Testis (tissue), 3 donors: ENCODE results near the gene CELF4. TPM values are rescaled to one million over a fixed set of nuclear protein-coding genes. Genes with fewer than 3 reads are reported as not detected.

ENCODE experiments used
- DNase-seq: peaks from one replicate; pipeline ENCODE4 v3.0.0-alpha.2; 2019
- H3K27ac ChIP-seq, 2 donors: fragments of 200-600 bp; sonication (generic); one replicate each; pipeline ENCODE4 v1.5.1; 2019
- H3K27me3 ChIP-seq: fragments of 200-600 bp; sonication (generic); one replicate; pipeline ENCODE4 v1.5.1; 2019
- H3K36me3 ChIP-seq: fragments of 200-600 bp; sonication (generic); one replicate; pipeline ENCODE4 v1.5.1; 2017; ENCODE audit warnings: low read depth; ENCODE audit errors: missing control alignments
- H3K4me1 ChIP-seq: fragments of 200-600 bp; sonication (generic); one replicate; pipeline ENCODE4 v1.5.1; 2019
- H3K4me3 ChIP-seq, 2 donors: fragments of 200-600 bp; sonication (generic); one replicate each; pipeline ENCODE4 v1.5.1; 2017 to 2019
- H3K9me3 ChIP-seq: fragments of 200-600 bp; sonication (generic); one replicate; pipeline ENCODE4 v1.5.1; 2017
- POLR2A ChIP-seq: fragments of 450-650 bp; IDR thresholded peaks from one replicate; pipeline ENCODE4 v1.6.1; 2017; ENCODE audit warnings: antibody characterized with exemption, mild to moderate bottlenecking, moderate library complexity
- WGBS, 2 donors: methylation state at CpG; one replicate each; pipeline ENCODE4 v1.1.5; 2018; 5-methylcytosine and 5-hydroxymethylcytosine counted together
- intact Hi-C: fragments of 100-400 bp; cut with DNase I; formaldehyde crosslinking; loops from one replicate; pipeline ENCODE4 v1.15.1; 2023; ENCODE audit warnings: low total_unique reads
- polyA plus RNA-seq: library from polyadenylated mRNA; stranded (reverse); fragments of 350-450 nt; fragmentation: Illumina TruSeq; extraction: RNeasy Lipid Tissue Mini Kit (QIAGEN cat#74804); gene quantifications from one replicate; pipeline ENCODE4 v1.2.3, GENCODE V29; 2014; ENCODE audit warnings: low read depth, low replicate concordance; ENCODE audit not compliant: insufficient read depth
- total RNA-seq, 2 donors: library from RNA; depleted of rRNA; stranded (reverse); fragments of >200 nt; gene quantifications; one replicate each; pipeline ENCODE4 v1.2.3, GENCODE V29; 2016
- TF ChIP-seq, protein P1 (sequence below), 3 experiments: fragments of 450-650 bp in 2 of 3; fragments of 200-600 bp in 1 of 3; sonication (generic) in 1 of 3; IDR thresholded peaks; one replicate each; pipeline ENCODE4 v1.5.1; 2016 to 2019; ENCODE audit warnings: antibody characterized with exemption in 3 of 3, mild to moderate bottlenecking in 2 of 3, moderate library complexity in 1 of 3

The CELF4 gene
- total and polyA plus RNA-seq, 3 donors from 2014 or later, result 3.9 to 6.3 (median 4.8) TPM

- no peak overlapping the region for H3K27ac ChIP-seq
- intact Hi-C loops, result no loop called here
- no peaks in the 10 kb centered on the region for H3K27me3 ChIP-seq
- DNase-seq, result no peak
- no peaks in the 10 kb centered on the region for H3K36me3 ChIP-seq
- 87 to 92% methylated on average over 6 of the region's 6 CpGs for WGBS, 2 donors
- H3K9me3 ChIP-seq, result no peaks in the 10 kb centered on the region
- H3K4me3 ChIP-seq, result no peak overlapping the region
- no peak for TF ChIP-seq POLR2A
- TF ChIP-seq, protein P1, sequence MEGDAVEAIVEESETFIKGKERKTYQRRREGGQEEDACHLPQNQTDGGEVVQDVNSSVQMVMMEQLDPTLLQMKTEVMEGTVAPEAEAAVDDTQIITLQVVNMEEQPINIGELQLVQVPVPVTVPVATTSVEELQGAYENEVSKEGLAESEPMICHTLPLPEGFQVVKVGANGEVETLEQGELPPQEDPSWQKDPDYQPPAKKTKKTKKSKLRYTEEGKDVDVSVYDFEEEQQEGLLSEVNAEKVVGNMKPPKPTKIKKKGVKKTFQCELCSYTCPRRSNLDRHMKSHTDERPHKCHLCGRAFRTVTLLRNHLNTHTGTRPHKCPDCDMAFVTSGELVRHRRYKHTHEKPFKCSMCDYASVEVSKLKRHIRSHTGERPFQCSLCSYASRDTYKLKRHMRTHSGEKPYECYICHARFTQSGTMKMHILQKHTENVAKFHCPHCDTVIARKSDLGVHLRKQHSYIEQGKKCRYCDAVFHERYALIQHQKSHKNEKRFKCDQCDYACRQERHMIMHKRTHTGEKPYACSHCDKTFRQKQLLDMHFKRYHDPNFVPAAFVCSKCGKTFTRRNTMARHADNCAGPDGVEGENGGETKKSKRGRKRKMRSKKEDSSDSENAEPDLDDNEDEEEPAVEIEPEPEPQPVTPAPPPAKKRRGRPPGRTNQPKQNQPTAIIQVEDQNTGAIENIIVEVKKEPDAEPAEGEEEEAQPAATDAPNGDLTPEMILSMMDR (IDR thresholded peaks at IDR 0.05), result no peak
- H3K4me1 ChIP-seq, result no peaks in the 10 kb centered on the region
These were observed 69.0 kb downstream of the CELF4 start for GRCh38 chr18:37496568-37496967.

GRCh38 chr18:37495354-37495753 is 70.2 kb downstream of the CELF4 start:
- no peak overlapping the region for H3K27ac ChIP-seq
- intact Hi-C loops, result no loop called here
- H3K4me3 ChIP-seq, result no peak overlapping the region
- H3K27me3 ChIP-seq, result no peaks in the 10 kb centered on the region
- DNase-seq, result no peak
- no peaks in the 10 kb centered on the region for H3K4me1 ChIP-seq
- no peak for TF ChIP-seq POLR2A
- TF ChIP-seq, protein P1 (IDR thresholded peaks at IDR 0.05), result no peak
- WGBS, 2 donors, result 89 to 95% methylated on average over 2 of the region's 2 CpGs
- H3K9me3 ChIP-seq, result no peaks in the 10 kb centered on the region
- H3K36me3 ChIP-seq, result no peaks in the 10 kb centered on the region

DNA sequence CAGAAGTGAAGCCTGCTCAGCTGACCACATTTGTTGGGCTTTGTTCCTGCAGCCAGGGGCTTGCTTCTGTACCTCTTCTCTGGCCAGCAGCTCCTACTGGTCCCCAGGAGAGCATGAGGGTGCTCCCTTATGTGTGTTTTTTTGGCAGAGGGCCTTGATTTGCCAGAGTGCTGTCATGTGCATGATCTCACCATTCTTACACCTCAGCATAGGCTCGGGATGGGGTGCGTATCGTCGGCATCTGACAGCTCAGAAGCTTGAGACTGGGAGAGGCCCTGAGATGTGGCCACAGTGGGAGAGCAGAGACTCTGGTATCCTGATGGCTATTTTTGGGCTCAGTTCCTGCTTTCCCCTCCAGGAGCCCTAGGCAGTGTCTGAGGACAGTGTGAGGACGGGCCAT is 71.2 kb downstream of the CELF4 start:
- Histone ChIP-seq H3K9me3 (no peaks in the 10 kb centered on the region), H3K36me3 (no peaks in the 10 kb centered on the region), H3K4me1 (no peaks in the 10 kb centered on the region), H3K27ac (no peak overlapping the region), H3K4me3 (no peak overlapping the region), H3K27me3 (no peaks in the 10 kb centered on the region)
- DNase-seq, result no peak
- 76 to 83% methylated on average over 4 to 5 of the region's 5 CpGs for WGBS, 2 donors
- intact Hi-C loops, result no loop called here
- no peak for TF ChIP-seq POLR2A
- TF ChIP-seq, protein P1 (IDR thresholded peaks at IDR 0.05), result no peak

DNA sequence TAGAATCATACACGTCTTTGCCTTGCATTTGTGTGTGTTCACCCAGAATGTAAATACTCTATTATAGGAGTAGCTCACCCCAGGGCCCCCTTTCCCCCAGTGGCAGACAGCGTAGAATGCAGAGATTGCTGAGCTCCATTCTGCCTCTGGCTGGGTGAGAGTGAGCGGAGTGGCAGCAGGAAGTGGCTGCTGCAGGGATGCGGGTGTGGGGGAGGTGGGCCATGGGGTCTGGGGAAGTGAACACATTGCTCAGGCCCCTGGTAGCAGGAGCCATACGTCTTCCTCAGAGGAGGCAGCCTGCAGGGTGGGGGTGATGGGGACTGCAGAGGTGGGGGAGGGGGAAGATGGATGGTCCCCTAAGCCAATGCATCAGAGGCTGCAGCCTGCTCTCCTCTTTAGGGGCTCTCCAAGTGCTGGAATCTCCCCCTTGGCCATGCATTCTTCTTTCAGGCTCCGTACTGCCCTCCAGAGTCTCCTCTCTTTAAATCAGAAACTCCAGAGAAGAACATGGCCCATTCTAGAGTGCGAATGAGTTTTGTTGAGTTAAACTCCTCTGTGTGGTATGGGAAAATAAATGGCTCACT is 72.2 kb downstream of the CELF4 start:
- H3K4me3 ChIP-seq, result no peak overlapping the region
- WGBS, 2 donors, result 80 to 94% methylated on average over 5 to 7 of the region's 7 CpGs
- intact Hi-C loops, result no loop called here
- no peaks in the 10 kb centered on the region for H3K27me3 ChIP-seq
- DNase-seq, result no peak
- no peak overlapping the region for H3K27ac ChIP-seq
- no peaks in the 10 kb centered on the region for H3K36me3 ChIP-seq
- no peaks in the 10 kb centered on the region for H3K9me3 ChIP-seq
- TF ChIP-seq, protein P1 (IDR thresholded peaks at IDR 0.05), result no peak
- no peak for TF ChIP-seq POLR2A
- no peaks in the 10 kb centered on the region for H3K4me1 ChIP-seq

DNA sequence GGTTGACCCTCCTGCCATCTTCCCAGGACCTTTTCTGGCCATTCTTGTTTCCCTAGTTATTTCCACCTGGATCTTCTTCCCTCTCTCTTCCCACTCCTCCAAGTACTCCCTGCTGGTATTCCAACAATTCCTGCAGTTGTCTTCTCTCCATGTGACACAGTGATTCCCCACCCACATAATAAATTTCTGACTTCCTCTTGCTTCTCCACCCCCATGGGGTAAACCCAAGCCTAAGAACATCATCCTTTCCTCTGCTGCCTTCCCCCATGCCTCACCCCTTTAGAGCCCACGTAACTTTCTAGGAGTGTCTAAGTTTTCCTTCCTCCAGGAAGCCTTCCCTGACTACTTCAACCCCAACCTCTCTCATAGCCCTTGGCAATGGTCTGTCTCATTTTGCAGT is 72.6 kb downstream of the CELF4 start:
- no peak for DNase-seq
- no peaks in the 10 kb centered on the region for H3K9me3 ChIP-seq
- no peak overlapping the region for H3K27ac ChIP-seq
- H3K4me3 ChIP-seq, result no peak overlapping the region
- H3K4me1 ChIP-seq, result peaks cover 4% of the 10 kb centered on the region
- intact Hi-C loops, result no loop called here
- 71 to 95% methylated on average over 1 of the region's 1 CpG for WGBS, 2 donors
- TF ChIP-seq, protein P1 (IDR thresholded peaks at IDR 0.05), result no peak
- no peak for TF ChIP-seq POLR2A
- H3K36me3 ChIP-seq, result no peaks in the 10 kb centered on the region
- no peaks in the 10 kb centered on the region for H3K27me3 ChIP-seq
